ENCODE measurements around the gene LSM3. TPM values are rescaled to one million over a fixed set of nuclear protein-coding genes. Genes with fewer than 3 reads are reported as not detected.
A peak's percentile ranks its signal among the peaks of the same experiment; 100 is the strongest.
"Not testable (repeated sequence)": the region's sequence is repeated elsewhere in the genome, so short reads cannot be mapped to it uniquely, and the experiment has no call there.

LSM3 gene
- total RNA-seq, 2 experiments from 2014 or later, result 16.5 to 18.9 TPM

DNA sequence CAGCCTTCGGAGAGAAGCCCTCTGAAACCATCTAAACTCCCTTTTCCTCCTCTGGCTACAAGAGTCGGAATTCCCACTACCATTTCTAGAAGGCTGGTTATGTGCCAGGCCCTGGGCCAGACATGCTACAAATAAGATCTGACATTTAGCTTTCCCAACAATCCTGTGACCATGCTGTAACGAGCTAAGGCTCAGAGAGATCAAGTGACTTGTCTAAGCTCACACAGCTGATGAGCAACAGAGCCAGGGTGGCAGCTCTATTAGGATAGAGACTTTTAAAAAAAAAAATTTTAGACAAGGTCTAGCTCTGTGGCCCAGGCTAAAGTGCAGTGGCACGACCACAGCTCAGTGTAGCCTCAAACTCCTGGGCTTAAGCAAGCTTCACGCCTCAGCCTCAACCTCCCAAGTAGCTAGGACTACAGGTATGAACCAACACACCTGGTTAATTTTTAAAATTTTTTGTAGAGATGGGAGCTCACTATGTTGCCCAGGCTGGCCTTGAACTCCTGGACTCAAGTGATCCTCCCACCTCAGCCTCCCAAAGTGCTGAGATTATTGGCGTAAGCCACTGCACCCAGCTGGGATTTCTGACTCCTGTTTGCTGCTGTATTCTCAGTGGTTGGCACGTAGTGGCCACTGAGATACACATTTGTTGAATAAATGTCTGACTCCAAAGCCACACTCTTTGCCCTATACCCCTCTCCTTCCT is 34.6 kb downstream of the LSM3 start:
- Mint-ChIP-seq H3K9me3 (ENCODE audit: low read depth) (no peaks in the 10 kb centered on the region), H3K4me3 (no peak overlapping the region)

DNA sequence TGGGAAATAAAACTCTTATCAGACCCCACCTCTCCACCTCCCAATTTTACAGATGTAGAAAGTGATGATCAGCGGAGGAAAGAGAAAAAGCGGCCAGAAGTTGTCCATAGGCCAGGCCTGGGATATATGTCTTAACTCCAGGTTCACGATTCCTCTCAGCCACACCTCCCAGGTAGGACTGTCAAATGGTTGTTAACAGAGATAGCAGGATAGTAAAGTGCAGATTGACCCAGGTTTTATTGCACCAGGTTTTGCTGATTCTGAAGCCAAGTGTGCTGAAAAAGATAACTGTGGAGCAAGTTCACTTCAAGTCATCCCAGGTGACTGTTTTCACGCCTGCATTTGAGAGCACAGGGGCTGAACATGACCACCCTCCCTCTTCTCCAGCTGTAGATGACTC is 36.1 kb downstream of the LSM3 start:
- H3K4me1 Mint-ChIP-seq, result no peaks in the 10 kb centered on the region
- DNase-seq (no peak), ATAC-seq (no peak)
- peaks cover under 1% of the 10 kb centered on the region for H3K27me3 Mint-ChIP-seq
- H3K9me3 Mint-ChIP-seq (ENCODE audit: low read depth), result no peaks in the 10 kb centered on the region
- CTCF ChIA-PET, result interaction anchor here (2.4 kb wide), 1 partner anchor 11 kb away, joined by 12 read pairs; no protein-coding TSS in a partner anchor
- no peak overlapping the region for H3K4me3 Mint-ChIP-seq
- no peak overlapping the region for H3K27ac Mint-ChIP-seq
- H3K36me3 Mint-ChIP-seq, result no peaks in the 10 kb centered on the region

More for the DNA sequence above, 34.6 kb downstream of the LSM3 start:
- no peak overlapping the region for H3K27ac Mint-ChIP-seq
- H3K4me1 Mint-ChIP-seq, result no peaks in the 10 kb centered on the region
- H3K27me3 Mint-ChIP-seq, result no peaks in the 10 kb centered on the region
- no peaks in the 10 kb centered on the region for H3K36me3 Mint-ChIP-seq
- DNase-seq (no peak), ATAC-seq (no peak)
- CTCF ChIA-PET, result interaction anchor here (2.4 kb wide), 1 partner anchor 10 kb away, joined by 12 read pairs; no protein-coding TSS in a partner anchor

DNA sequence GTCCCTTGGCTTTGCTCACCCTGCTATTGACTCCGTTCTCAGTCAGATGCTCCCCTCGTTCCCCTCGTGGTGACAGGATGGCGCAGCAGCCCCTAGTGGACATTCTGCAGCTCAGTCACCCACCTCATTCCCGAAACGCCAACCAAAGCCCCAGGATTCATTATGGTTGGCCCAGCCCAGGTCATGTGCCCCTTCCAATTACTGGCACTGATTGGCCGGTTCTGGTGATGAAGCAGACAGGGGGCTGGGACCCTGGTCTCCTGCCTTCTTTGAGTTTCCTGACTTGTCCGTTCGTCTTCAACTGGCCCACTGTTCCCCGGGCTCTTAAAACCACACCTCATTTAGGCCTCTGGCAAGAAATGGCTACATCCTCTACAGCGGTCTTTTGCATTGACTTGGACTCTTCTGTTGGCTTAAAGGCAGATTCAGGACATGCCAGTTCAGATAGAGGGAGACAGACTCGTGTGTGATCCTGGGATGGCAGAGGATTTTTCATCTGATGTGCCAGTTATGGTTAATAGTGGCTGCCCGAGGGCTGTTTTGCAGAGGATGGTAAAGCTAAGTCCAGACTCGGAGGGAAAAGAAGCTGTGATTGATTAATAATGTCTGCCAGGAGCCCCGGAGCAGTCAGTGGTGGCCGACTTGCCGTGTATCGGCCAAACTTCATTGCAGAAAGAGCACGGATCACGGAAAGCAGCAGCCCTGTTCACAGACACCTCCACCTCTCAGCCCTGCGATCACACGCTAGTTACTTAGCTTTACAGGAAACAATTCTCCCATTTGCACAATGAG is 37.8 kb downstream of the LSM3 start:
- ATAC-seq (peak; percentile 82), DNase-seq (peak; percentile 51)
- Mint-ChIP-seq H3K4me1 (no peaks in the 10 kb centered on the region), H3K4me3 (peak overlapping the region; percentile 59), H3K27ac (peak overlapping the region; percentile 0), H3K36me3 (peaks cover 1% of the 10 kb centered on the region), H3K9me3 (ENCODE audit: low read depth) (peaks cover under 1% of the 10 kb centered on the region), H3K27me3 (peaks cover 12% of the 10 kb centered on the region)
- CTCF ChIA-PET, result interaction anchor here (1.3 to 2.0 kb wide), 2 partner anchors 12 to 15 kb away, joined by 3 to 8 read pairs; no protein-coding TSS in a partner anchor

DNA sequence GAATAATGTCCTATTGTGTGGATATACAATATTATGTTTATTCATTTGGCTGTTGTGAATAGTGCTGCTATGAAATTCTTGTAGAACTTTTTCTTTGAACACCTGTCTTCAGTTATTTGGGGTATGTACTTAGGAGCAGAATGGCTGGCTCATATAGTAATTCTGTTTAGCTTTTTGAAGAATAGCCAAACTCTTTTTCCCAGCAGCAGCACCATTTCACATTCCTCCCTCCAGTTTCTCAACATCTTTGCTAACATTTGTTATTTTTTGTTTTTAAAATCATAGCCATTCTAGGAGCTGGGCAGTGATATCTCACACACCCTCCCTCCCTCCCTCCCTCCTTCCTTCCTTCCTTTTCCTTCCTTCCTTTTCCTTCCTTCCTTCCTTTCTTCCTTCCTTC is 39.7 kb downstream of the LSM3 start:
- Mint-ChIP-seq H3K4me1 (no peaks in the 10 kb centered on the region), H3K4me3 (no peak overlapping the region), H3K9me3 (ENCODE audit: low read depth) (peaks cover 4% of the 10 kb centered on the region), H3K27me3 (peaks cover 26% of the 10 kb centered on the region), H3K27ac (no peak overlapping the region), H3K36me3 (peaks cover 5% of the 10 kb centered on the region)
- CTCF ChIA-PET, result interaction anchor here (2.6 kb wide), 1 partner anchor 15 kb away, joined by 9 read pairs; no protein-coding TSS in a partner anchor
- no peak for ATAC-seq
- no peak for DNase-seq

DNA sequence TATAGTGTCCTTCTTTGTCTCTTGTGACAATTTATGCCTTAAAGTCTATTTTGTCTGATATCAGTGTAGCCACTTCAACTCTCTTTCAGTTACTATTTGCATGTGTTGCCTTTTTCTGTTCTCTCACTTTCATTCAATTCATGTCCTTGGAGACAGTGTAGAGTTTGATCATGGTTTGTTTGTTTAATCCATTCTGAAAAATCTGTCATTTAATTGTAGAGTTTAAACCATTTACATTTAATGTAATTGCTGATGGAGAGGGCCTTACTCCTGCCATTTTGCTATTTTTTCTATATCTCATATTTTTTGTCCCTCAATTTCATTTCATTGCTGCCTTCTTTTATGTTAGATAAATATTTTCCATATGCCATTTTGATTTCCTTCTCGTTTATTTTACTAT is 42.3 kb downstream of the LSM3 start:
- Mint-ChIP-seq H3K27me3 (peaks cover 44% of the 10 kb centered on the region), H3K27ac (no peak overlapping the region), H3K4me1 (no peaks in the 10 kb centered on the region), H3K9me3 (ENCODE audit: low read depth) (peaks cover 4% of the 10 kb centered on the region), H3K36me3 (peaks cover 5% of the 10 kb centered on the region), H3K4me3 (no peak overlapping the region)
- DNase-seq, result no peak
- ATAC-seq, result no peak
- CTCF ChIA-PET, result interaction anchor here (2.6 kb wide), 1 partner anchor 17 kb away, joined by 9 read pairs; no protein-coding TSS in a partner anchor

DNA sequence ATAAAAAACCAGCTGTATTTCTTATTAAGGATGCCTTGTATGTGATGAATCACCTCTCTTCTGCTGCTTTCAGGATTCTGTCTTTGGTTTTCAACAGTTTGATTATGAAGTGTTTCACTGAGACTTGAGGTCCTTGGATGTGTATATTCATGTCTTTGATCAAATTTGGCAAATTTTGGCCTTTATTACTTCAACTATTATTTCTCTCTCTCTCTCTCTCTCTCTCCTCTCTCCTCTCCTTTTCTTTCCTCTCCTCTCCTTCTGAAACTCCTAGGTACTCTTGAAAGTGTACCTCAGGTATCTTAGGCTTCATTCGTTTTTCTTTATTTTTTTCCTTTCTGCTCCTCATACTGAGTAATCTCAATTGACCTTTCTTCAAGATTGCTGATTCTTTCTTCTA is 43.3 kb downstream of the LSM3 start:
- ATAC-seq (no peak), DNase-seq (no peak)
- H3K36me3 Mint-ChIP-seq, result peaks cover 5% of the 10 kb centered on the region
- no peak overlapping the region for H3K27ac Mint-ChIP-seq
- H3K9me3 Mint-ChIP-seq (ENCODE audit: low read depth), result peaks cover 4% of the 10 kb centered on the region
- peaks cover 54% of the 10 kb centered on the region for H3K27me3 Mint-ChIP-seq
- H3K4me1 Mint-ChIP-seq, result no peaks in the 10 kb centered on the region
- H3K4me3 Mint-ChIP-seq, result no peak overlapping the region
- CTCF ChIA-PET, result interaction anchor here (1.7 kb wide), 1 partner anchor 18 kb away, joined by 6 read pairs; no protein-coding TSS in a partner anchor

DNA sequence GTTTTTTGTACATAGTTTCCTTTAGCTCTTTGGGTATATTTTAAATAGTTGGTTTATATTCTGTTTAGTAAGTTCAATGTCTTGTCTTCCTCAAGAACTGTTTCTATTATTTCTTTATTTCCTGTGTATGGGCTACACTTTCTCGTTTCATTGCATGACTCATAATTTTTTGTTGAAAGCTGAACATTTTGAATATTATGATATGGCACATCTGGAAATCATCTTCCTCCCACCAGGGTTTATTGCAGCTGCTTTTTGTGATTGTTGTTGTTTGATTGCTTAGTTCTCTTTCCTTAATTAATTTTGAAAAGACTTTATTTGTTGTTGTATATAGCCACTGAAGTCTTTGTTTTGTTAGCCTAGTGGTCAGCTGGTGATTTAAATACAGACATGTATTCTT is 43.8 kb downstream of the LSM3 start:
- no peaks in the 10 kb centered on the region for H3K4me1 Mint-ChIP-seq
- H3K9me3 Mint-ChIP-seq (ENCODE audit: low read depth), result peaks cover 4% of the 10 kb centered on the region
- peaks cover 5% of the 10 kb centered on the region for H3K36me3 Mint-ChIP-seq
- no peak for DNase-seq
- H3K4me3 Mint-ChIP-seq, result no peak overlapping the region
- H3K27me3 Mint-ChIP-seq, result peaks cover 59% of the 10 kb centered on the region
- CTCF ChIA-PET, result interaction anchor here (1.7 kb wide), 1 partner anchor 18 kb away, joined by 6 read pairs; no protein-coding TSS in a partner anchor
- H3K27ac Mint-ChIP-seq, result no peak overlapping the region
- ATAC-seq, result no peak

DNA sequence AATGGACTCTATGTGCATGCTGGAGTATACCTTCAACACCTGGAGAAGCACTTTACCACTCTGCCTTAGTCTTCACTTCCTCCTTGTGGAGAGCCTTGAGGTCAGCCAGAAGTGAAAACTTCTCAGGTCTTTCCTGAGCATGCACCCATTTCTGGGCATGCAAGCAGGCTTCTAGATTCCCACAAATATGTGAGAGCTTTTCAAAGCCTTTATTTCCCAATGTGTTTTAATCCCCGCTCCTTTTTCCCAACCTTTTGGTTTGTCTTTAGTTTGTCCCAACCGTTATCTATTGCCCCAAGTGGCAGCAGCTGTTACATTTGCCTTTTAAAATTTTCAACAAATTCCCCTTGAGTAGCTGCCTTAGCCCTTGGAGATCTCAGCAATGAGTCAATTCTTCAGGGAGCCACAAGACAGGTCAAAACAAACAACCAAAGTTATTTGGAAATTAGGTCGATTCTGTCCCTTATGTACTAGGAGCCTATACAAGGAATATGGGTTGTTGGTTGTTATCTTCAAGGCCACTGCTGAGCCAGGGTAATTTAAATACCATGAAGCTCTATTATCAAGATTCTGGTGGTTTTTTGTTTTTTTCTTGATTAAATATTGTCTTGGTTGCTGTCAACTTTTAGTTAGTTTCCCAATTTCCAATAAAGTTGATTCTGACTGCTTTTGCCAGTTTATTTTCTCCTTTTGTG is 44.4 kb downstream of the LSM3 start:
- no peak overlapping the region for H3K27ac Mint-ChIP-seq
- CTCF ChIA-PET, result interaction anchor here (1.7 kb wide), 1 partner anchor 19 kb away, joined by 6 read pairs; no protein-coding TSS in a partner anchor
- ATAC-seq (no peak), DNase-seq (no peak)
- H3K4me1 Mint-ChIP-seq, result no peaks in the 10 kb centered on the region
- H3K27me3 Mint-ChIP-seq, result peaks cover 63% of the 10 kb centered on the region
- peaks cover 5% of the 10 kb centered on the region for H3K36me3 Mint-ChIP-seq
- H3K9me3 Mint-ChIP-seq (ENCODE audit: low read depth), result peaks cover 4% of the 10 kb centered on the region
- no peak overlapping the region for H3K4me3 Mint-ChIP-seq

DNA sequence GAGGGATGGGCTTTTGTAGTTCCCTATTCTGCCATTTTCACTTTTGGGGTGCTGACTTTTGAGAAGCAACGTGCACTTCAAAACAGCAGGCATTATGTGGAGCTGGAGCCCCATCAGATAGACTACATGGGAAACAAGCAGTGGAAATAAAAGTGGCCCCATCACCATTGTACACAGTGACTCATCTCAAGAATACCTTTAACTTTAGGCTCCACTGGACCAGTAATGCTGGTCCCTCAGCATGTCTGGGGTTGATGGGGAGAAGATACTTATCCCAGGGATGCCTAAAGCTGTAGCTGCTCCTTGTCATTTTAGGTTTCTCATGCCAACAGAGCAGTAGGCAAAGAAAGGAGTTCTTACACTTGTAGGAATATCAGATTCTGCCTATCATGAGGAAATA is 45.0 kb downstream of the LSM3 start:
- Mint-ChIP-seq H3K27me3 (peaks cover 63% of the 10 kb centered on the region), H3K36me3 (peaks cover 5% of the 10 kb centered on the region), H3K27ac (no peak overlapping the region), H3K4me1 (no peaks in the 10 kb centered on the region), H3K9me3 (ENCODE audit: low read depth) (peaks cover 4% of the 10 kb centered on the region), H3K4me3 (no peak overlapping the region)
- DNase-seq (no peak), ATAC-seq (no peak)
- CTCF ChIA-PET, result no interaction called here

DNA sequence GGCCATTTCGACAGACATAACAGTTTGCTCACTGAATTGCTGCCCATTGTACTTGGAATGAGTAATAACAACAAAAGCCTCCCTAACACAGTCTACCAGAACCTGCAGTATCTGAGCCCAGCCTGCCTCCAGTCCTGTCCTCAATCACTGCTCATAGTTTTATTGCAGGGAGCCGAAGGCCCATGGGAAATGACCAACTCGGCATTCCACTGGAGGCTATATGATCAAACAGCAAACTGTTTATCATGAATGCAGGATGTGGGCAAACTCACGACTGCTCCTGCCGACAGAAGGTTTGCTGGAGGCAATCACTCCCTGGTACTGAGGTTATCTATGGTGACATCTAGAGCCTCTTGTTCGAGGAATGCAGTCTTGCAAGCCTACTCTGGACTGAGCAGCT is 46.3 kb downstream of the LSM3 start:
- CTCF ChIA-PET, result interaction anchor here (0.6 kb wide), 1 partner anchor 16 kb away, joined by 3 read pairs; no protein-coding TSS in a partner anchor
- H3K9me3 Mint-ChIP-seq (ENCODE audit: low read depth), result peaks cover 4% of the 10 kb centered on the region
- DNase-seq (no peak), ATAC-seq (no peak)
- peaks cover 4% of the 10 kb centered on the region for H3K36me3 Mint-ChIP-seq
- H3K27me3 Mint-ChIP-seq, result peaks cover 62% of the 10 kb centered on the region
- no peaks in the 10 kb centered on the region for H3K4me1 Mint-ChIP-seq
- no peak overlapping the region for H3K27ac Mint-ChIP-seq
- no peak overlapping the region for H3K4me3 Mint-ChIP-seq

DNA sequence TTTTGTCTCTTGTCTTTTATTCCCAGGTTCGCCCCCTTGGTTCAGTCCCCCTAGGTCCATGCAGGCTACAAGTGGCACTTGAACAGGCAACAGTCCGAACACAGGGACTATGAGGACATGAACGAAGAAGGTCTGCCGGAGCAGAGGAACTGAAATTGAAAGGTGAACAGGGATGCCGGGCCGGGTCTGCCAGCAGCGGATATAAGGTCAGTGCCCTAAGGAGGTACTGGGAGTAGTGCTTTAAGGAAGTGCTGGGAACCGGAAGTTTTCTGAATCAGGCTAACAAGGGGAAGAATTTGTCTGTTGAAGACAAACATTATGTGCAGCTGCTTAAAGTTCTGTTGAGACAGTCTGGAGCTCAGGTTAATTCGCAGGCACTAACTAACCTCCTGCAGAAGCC is 46.8 kb downstream of the LSM3 start:
- Mint-ChIP-seq H3K9me3 (ENCODE audit: low read depth) (peaks cover 4% of the 10 kb centered on the region), H3K36me3 (peaks cover 4% of the 10 kb centered on the region)

DNA sequence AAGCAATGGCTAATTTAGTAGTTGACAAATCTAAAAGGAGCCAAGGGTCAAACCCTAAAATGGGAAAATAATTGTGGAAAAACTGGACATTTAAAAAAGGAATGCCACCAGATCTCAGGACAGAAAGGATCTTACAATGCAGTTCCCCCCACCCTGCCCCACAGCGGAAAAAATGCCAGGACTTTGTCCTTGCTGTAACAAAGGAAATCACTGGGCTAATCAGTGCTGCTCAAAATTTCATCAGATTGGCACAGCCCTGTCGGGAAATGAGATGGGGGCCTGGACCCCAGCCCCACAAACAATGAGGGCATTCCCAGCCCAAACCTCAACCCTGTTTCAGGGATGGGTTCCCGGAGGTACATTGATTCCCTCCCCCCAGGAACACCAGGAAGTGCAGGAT is 47.7 kb downstream of the LSM3 start:
- H3K4me1 Mint-ChIP-seq; DNase-seq; ATAC-seq; H3K4me3 Mint-ChIP-seq; H3K27ac Mint-ChIP-seq; H3K9me3 Mint-ChIP-seq (ENCODE audit: low read depth); CTCF ChIA-PET; H3K36me3 Mint-ChIP-seq: not testable (repeated sequence)
- H3K27me3 Mint-ChIP-seq, result peaks cover 57% of the 10 kb centered on the region

More for the DNA sequence above, 46.8 kb downstream of the LSM3 start:
- Mint-ChIP-seq H3K27me3 (peaks cover 57% of the 10 kb centered on the region), H3K4me3 (no peak overlapping the region), H3K4me1 (no peaks in the 10 kb centered on the region), H3K27ac (no peak overlapping the region)
- CTCF ChIA-PET, result interaction anchor here (0.6 kb wide), 1 partner anchor 15 kb away, joined by 3 read pairs; no protein-coding TSS in a partner anchor
- DNase-seq, result no peak
- no peak for ATAC-seq

DNA sequence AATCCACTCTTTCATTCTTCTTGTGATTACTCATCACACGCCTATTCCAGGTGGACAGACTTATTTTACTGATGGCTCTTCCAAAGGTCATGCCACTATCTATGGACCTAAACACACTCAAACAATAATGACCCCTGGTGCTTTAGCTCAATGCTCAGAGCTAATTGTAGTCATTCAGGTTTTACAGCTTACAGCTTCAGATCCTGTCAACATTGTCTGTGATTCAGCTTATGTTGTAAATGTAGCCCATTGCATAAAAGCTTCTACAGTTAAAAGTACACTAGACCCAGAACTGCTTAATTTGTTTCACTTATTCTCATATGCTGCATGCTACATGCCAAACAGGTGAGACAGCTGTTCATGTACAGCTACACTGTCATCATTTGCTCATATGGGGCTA is 49.2 kb downstream of the LSM3 start:
- no peak for ATAC-seq
- Mint-ChIP-seq H3K4me1 (peaks cover 3% of the 10 kb centered on the region), H3K36me3 (no peaks in the 10 kb centered on the region), H3K27me3 (peaks cover 60% of the 10 kb centered on the region), H3K27ac (no peak overlapping the region), H3K9me3 (ENCODE audit: low read depth) (no peaks in the 10 kb centered on the region), H3K4me3 (no peak overlapping the region)
- CTCF ChIA-PET, result no interaction called here
- no peak for DNase-seq
